CD4-positive, alpha-beta T cell (primary cell): ENCODE measurements around the gene SRD5A1. TPM values are rescaled to one million over a fixed set of nuclear protein-coding genes. Genes with fewer than 3 reads are reported as not detected.
"Not testable (repeated sequence)": the region's sequence is repeated elsewhere in the genome, so short reads cannot be mapped to it uniquely, and the experiment has no call there.

Experiments
- ATAC-seq: fragments of 200-7000 bp; cut with Tn5 transposase; one replicate; pipeline ENCODE4 v1.10.0; 2022; ENCODE audit warnings: mild to moderate bottlenecking; ENCODE audit not compliant: poor library complexity
- CTCF ChIA-PET: fragments of 350-600 bp; sonication (Branson Sonifier 250); formaldehyde crosslinking; loops from one replicate; lab custom pipeline; 2021; ENCODE audit warnings: antibody characterized with exemption, inconsistent platforms; lab: Charles Lee
- POLR2A ChIA-PET: fragments of 350-600 bp; sonication (Branson Sonifier 250); formaldehyde crosslinking; loops from one replicate; lab custom pipeline; 2021; ENCODE audit warnings: antibody characterized with exemption, inconsistent platforms; lab: Charles Lee
- DNase-seq, 14 experiments: peaks; one replicate each; pipeline ENCODE4 v3.0.0-alpha.2; 2013 to 2020; ENCODE audit warnings: mixed read lengths in 2 of 14
- H3K27ac ChIP-seq, 2 donors: one replicate each; pipeline versions ENCODE4 v1.5.1 to v1.7.0; 2013; ENCODE audit warnings: low read length in 2 of 2, low read depth in 1 of 2, mild to moderate bottlenecking in 1 of 2
- H3K27me3 ChIP-seq, 2 experiments: 1 replicate in 1 of 2; 2 replicates in 1 of 2; pipeline versions ENCODE4 v1.6.1 to v1.7.0; 2013; ENCODE audit warnings: low read length in 2 of 2, control low read depth in 1 of 2, mild to moderate bottlenecking in 1 of 2, moderate library complexity in 1 of 2; ENCODE audit not compliant: insufficient read depth in 2 of 2, control insufficient read depth in 1 of 2
- H3K36me3 ChIP-seq: one replicate; pipeline ENCODE4 v1.6.1; 2013; ENCODE audit warnings: low read length, control low read depth; ENCODE audit not compliant: insufficient read depth
- H3K4me1 ChIP-seq: one replicate; pipeline ENCODE4 v1.6.1; 2013; ENCODE audit warnings: low read length, control low read depth; ENCODE audit not compliant: insufficient read depth
- H3K4me3 ChIP-seq: one replicate; pipeline ENCODE4 v1.5.1; 2013; ENCODE audit warnings: mild to moderate bottlenecking, low read length, moderate library complexity
- H3K9me3 ChIP-seq, 2 experiments: 1 replicate in 1 of 2; 2 replicates in 1 of 2; pipeline versions ENCODE4 v1.6.1 to v1.7.0; 2013; ENCODE audit warnings: low read length in 2 of 2, mild to moderate bottlenecking in 2 of 2, control low read depth in 1 of 2, moderate library complexity in 1 of 2; ENCODE audit not compliant: control insufficient read depth in 1 of 2, insufficient read depth in 1 of 2
- H3K27ac Mint-ChIP-seq: one replicate; pipeline ENCODE4 v1.8.0; 2020; ENCODE audit warnings: mixed read lengths
- H3K27me3 Mint-ChIP-seq: one replicate; pipeline ENCODE4 v1.8.0; 2021; ENCODE audit warnings: mixed read lengths
- H3K36me3 Mint-ChIP-seq: one replicate; pipeline ENCODE4 v1.8.0; 2021; ENCODE audit warnings: low read depth, mixed read lengths
- H3K4me1 Mint-ChIP-seq: one replicate; pipeline ENCODE4 v1.8.0; 2021; ENCODE audit warnings: low read depth, mixed read lengths
- H3K4me3 Mint-ChIP-seq: one replicate; pipeline ENCODE4 v1.8.0; 2020; ENCODE audit warnings: mild to moderate bottlenecking, mixed read lengths
- H3K9me3 Mint-ChIP-seq: one replicate; pipeline ENCODE4 v1.8.0; 2020; ENCODE audit warnings: mixed read lengths
- intact Hi-C, 2 experiments: fragments of 100-400 bp; cut with DNase I in 1 of 2; cut with micrococcal nuclease in 1 of 2; formaldehyde crosslinking; loops; one replicate each; pipeline versions ENCODE4 v1.15.1 to v1.9.0; 2023 to 2025; cut with DNase I, micrococcal nuclease
- total RNA-seq, 174 experiments: library from RNA in 2 of 174; stranded (reverse) in 2 of 174; gene quantifications; one replicate each; pipeline ENCODE4 v1.2.3 and lab custom pipeline; 2021 to 2026
- TF ChIP-seq, protein P1 (sequence below): fragments of 200-600 bp; IDR thresholded peaks from one replicate; pipeline ENCODE4 v1.8.0; 2022; ENCODE audit warnings: antibody characterized with exemption, mild to moderate bottlenecking

Gene SRD5A1
- total RNA-seq, 2 experiments from 2014 or later, result 2.3 to 3.0 TPM

DNA sequence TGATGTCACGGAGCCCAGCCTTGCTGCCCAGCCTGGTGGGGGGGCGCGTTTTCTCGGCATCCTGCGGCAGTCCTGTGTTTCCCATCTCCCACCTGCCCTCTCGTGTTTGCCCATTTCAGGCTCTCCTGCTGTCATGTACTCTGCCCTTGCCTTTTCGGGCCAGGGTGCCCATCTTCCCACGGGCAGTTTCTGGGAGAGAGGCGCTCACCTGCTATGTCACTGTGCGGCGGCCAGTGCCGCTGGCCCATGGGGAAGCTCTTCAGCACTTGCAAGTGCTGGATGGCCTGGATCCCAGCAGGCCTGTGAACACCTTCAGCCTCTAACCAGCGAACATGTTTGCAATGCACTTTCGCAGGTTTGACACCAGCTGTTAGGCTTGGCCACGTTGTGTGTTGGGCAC, 33.5 kb downstream of the SRD5A1 start:
- POLR2A ChIA-PET, result no interaction called here

DNA sequence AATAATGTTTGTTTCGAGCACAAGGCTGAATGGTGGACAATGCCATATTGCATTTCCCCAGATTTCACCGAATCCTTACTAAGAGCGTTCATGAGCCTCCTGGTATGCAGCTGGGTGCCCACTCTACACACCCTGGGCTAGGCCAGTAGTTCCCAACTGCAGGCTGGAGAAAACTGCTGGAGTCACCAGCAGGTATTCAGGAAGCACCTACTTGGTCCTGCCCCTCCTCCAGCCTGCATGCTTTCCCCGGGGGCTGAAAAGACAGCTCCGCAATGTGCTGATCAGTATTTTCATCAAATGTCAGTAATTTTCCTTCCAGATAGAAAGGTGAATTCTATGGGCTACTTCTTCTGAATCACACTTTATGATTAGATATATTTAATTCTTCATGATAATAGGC, 34.4 kb downstream of the SRD5A1 start:
- TF ChIP-seq, protein P1, sequence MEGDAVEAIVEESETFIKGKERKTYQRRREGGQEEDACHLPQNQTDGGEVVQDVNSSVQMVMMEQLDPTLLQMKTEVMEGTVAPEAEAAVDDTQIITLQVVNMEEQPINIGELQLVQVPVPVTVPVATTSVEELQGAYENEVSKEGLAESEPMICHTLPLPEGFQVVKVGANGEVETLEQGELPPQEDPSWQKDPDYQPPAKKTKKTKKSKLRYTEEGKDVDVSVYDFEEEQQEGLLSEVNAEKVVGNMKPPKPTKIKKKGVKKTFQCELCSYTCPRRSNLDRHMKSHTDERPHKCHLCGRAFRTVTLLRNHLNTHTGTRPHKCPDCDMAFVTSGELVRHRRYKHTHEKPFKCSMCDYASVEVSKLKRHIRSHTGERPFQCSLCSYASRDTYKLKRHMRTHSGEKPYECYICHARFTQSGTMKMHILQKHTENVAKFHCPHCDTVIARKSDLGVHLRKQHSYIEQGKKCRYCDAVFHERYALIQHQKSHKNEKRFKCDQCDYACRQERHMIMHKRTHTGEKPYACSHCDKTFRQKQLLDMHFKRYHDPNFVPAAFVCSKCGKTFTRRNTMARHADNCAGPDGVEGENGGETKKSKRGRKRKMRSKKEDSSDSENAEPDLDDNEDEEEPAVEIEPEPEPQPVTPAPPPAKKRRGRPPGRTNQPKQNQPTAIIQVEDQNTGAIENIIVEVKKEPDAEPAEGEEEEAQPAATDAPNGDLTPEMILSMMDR, result no peak
- ChIA-PET POLR2A (no interaction called here), CTCF (no interaction called here)
- H3K4me1 ChIP-seq, result no peaks in the 10 kb centered on the region
- no peaks in the 10 kb centered on the region for H3K36me3 ChIP-seq
- H3K27me3 Mint-ChIP-seq, result no peaks in the 10 kb centered on the region
- no peaks in the 10 kb centered on the region for H3K9me3 ChIP-seq
- intact Hi-C loops, result no loop called here
- no peaks in the 10 kb centered on the region for H3K9me3 Mint-ChIP-seq
- no peaks in the 10 kb centered on the region for H3K4me1 Mint-ChIP-seq
- no peak overlapping the region for H3K4me3 ChIP-seq
- no peak overlapping the region for H3K4me3 Mint-ChIP-seq
- H3K27ac Mint-ChIP-seq, result no peak overlapping the region
- ATAC-seq (no peak), DNase-seq (no peak)
- no peak overlapping the region for H3K27ac ChIP-seq
- peaks cover 17% of the 10 kb centered on the region for H3K36me3 Mint-ChIP-seq
- H3K27me3 ChIP-seq, result no peaks in the 10 kb centered on the region

More for the DNA sequence above, 33.5 kb downstream of the SRD5A1 start:
- Mint-ChIP-seq H3K4me1 (no peaks in the 10 kb centered on the region), H3K27me3 (no peaks in the 10 kb centered on the region), H3K27ac (no peak overlapping the region), H3K9me3 (no peaks in the 10 kb centered on the region), H3K36me3 (peaks cover 16% of the 10 kb centered on the region), H3K4me3 (no peak overlapping the region)
- DNase-seq, result no peak
- intact Hi-C loops, result no loop called here
- H3K9me3 ChIP-seq, result no peaks in the 10 kb centered on the region
- H3K27me3 ChIP-seq, result no peaks in the 10 kb centered on the region
- ATAC-seq, result no peak
- H3K36me3 ChIP-seq, result no peaks in the 10 kb centered on the region
- H3K4me1 ChIP-seq, result no peaks in the 10 kb centered on the region
- no peak overlapping the region for H3K4me3 ChIP-seq
- CTCF ChIA-PET, result no interaction called here
- TF ChIP-seq, protein P1, result no peak
- H3K27ac ChIP-seq, result no peak overlapping the region

DNA sequence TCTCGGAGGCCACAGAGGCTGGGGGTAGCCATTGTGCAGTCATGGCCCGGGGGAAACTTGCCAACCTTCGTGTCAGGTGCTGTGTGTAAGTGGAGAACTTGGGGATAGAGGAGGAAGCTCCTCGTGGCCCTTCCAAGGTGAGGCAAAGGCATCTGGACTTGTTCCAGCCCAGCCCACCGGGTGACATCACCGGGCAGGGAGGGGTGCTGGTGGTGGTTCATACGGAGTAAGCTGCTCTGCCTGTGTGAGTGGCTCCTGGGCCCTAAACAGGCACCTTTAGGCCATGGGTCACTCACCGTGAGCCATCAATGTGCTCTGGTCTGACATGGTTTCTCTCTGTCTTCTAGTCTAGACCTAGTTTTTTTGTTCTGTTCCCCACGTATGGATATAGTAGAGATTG, 35.5 kb downstream of the SRD5A1 start:
- ATAC-seq, H3K27me3 Mint-ChIP-seq, POLR2A ChIA-PET: not testable (repeated sequence)

DNA sequence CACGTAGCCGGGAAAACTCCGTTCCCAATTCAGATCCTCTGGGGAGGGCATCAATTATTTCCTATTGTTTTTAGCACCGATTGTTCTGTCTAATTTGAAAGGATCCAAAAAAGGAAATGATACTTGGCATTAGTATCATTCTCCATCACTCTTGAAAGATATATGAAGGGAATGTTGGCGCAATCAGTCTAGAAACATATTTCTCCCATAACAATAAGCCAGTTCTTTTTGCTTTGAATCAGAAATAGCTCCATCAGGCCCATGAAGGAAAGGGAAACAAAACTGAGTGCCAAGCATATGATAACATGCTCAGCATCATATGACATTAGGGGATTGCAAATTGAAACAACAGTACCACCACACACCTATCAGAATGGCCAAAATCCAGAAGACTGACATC, 39.8 kb downstream of the SRD5A1 start:
- Mint-ChIP-seq H3K36me3 (peaks cover 17% of the 10 kb centered on the region), H3K27me3 (no peaks in the 10 kb centered on the region), H3K9me3 (no peaks in the 10 kb centered on the region), H3K4me1 (no peaks in the 10 kb centered on the region), H3K4me3 (no peak overlapping the region), H3K27ac (no peak overlapping the region)
- Histone ChIP-seq H3K4me3 (no peak overlapping the region), H3K36me3 (no peaks in the 10 kb centered on the region), H3K27ac (no peak overlapping the region), H3K27me3 (no peaks in the 10 kb centered on the region), H3K4me1 (no peaks in the 10 kb centered on the region), H3K9me3 (no peaks in the 10 kb centered on the region)
- TF ChIP-seq, protein P1, result no peak
- ChIA-PET CTCF (no interaction called here), POLR2A (no interaction called here)
- intact Hi-C loops, result no loop called here
- DNase-seq (no peak), ATAC-seq (no peak)

More for the DNA sequence above, 35.5 kb downstream of the SRD5A1 start:
- H3K4me1 Mint-ChIP-seq, H3K4me3 ChIP-seq, H3K36me3 ChIP-seq, H3K27me3 ChIP-seq, H3K27ac ChIP-seq, H3K4me1 ChIP-seq, CTCF ChIA-PET, intact Hi-C loops, H3K9me3 ChIP-seq, H3K4me3 Mint-ChIP-seq, H3K27ac Mint-ChIP-seq, DNase-seq, H3K9me3 Mint-ChIP-seq: not testable (repeated sequence)
- peaks cover 17% of the 10 kb centered on the region for H3K36me3 Mint-ChIP-seq
